ENCODE results near the gene KLF18.
"Not testable (repeated sequence)": the region's sequence is repeated elsewhere in the genome, so short reads cannot be mapped to it uniquely, and the experiment has no call there.

KLF18 gene

GRCh38 chr1:44141531-44141930, at the start of gene KLF18:
Gene KLF18, minus strand, starts transcription at chr1:44141631. Its CDS starts 0 bp downstream, at chr1:44141631.
- DNase-seq = no peak

GRCh38 chr1:44174630-44175029, 33.2 kb upstream of the KLF18 start:
- no peak for DNase-seq

- no peak for DNase-seq
These were observed 28.9 kb upstream of the KLF18 start for GRCh38 chr1:44170281-44170823.

- no peak for DNase-seq
These were observed 27.2 kb upstream of the KLF18 start for GRCh38 chr1:44168520-44169098.

- no peak for DNase-seq
These were observed 20.1 kb upstream of the KLF18 start for GRCh38 chr1:44161546-44161945.

- no peak for DNase-seq
These were observed 17.4 kb upstream of the KLF18 start for GRCh38 chr1:44158871-44159270.

- no peak for DNase-seq
These were observed 16.5 kb upstream of the KLF18 start for GRCh38 chr1:44157903-44158302.

- DNase-seq = peak; percentile 62 to 89
These were observed 12.6 kb upstream of the KLF18 start for GRCh38 chr1:44154049-44154448.

GRCh38 chr1:44152692-44153091, 11.3 kb upstream of the KLF18 start:
- no peak for DNase-seq

GRCh38 chr1:44151808-44152207, 10.4 kb upstream of the KLF18 start:
- DNase-seq = no peak

GRCh38 chr1:44151332-44151731, 9.9 kb upstream of the KLF18 start:
- DNase-seq = no peak

- no peak for DNase-seq
These were observed 6.2 kb upstream of the KLF18 start for GRCh38 chr1:44147582-44147981.

GRCh38 chr1:44146536-44147361, 5.3 kb upstream of the KLF18 start:
- no peak for DNase-seq

- DNase-seq = peak; percentile 31 to 77
These were observed 3.7 kb upstream of the KLF18 start for GRCh38 chr1:44144962-44145756.

- not testable (repeated sequence) for DNase-seq
These were observed 1.9 kb downstream of the KLF18 start for GRCh38 chr1:44139565-44139964.

- DNase-seq = no peak
These were observed 3.2 kb downstream of the KLF18 start for GRCh38 chr1:44138239-44138638.

- no peak for DNase-seq
These were observed 5.5 kb downstream of the KLF18 start for GRCh38 chr1:44135886-44136285.

GRCh38 chr1:44134071-44134920, 7.1 kb downstream of the KLF18 start:
- DNase-seq = no peak

GRCh38 chr1:44131411-44131810, 10.0 kb downstream of the KLF18 start:
- DNase-seq = no peak

- no peak for DNase-seq
These were observed 11.6 kb downstream of the KLF18 start for GRCh38 chr1:44129616-44130500.

GRCh38 chr1:44120398-44120949, 21.0 kb downstream of the KLF18 start:
- no peak for DNase-seq

All from NCI-H524 (cell line).